ENCODE data around the gene LRRC61.

GRCh38 chr7:150365673-150366398 is 42.7 kb downstream of the LRRC61 start:
- TF ChIP-seq ELF1 (IDR thresholded peaks at IDR 0.05) (no peak), CTCF (IDR thresholded peaks at IDR 0.05) (no peak), RAD21 (IDR thresholded peaks at IDR 0.05; ENCODE audit: low read length) (no peak), YY1 (IDR thresholded peaks at IDR 0.05; ENCODE audit: low read depth) (no peak), USF1 (IDR thresholded peaks at IDR 0.05; ENCODE audit: borderline replicate concordance, low read depth) (no peak), POLR2AphosphoS5 (IDR thresholded peaks at IDR 0.05; ENCODE audit: low read depth, low read length) (no peak)
